ENCODE data around the gene ZPR1.

Gene ZPR1

GRCh38 chr11:116800610-116801009 is 12.8 kb upstream of the ZPR1 start:
- no peak for TF ChIP-seq YY1 (IDR thresholded peaks at IDR 0.05; ENCODE audit: low read depth)
- TF ChIP-seq MAX (IDR thresholded peaks at IDR 0.05), result no peak
- TF ChIP-seq ZBTB7A (IDR thresholded peaks at IDR 0.05; ENCODE audit: low read depth), result no peak
- no peak for TF ChIP-seq EP300 (IDR thresholded peaks at IDR 0.05; ENCODE audit: borderline replicate concordance)
- no peak for TF ChIP-seq FOXM1 (IDR thresholded peaks at IDR 0.05; ENCODE audit: borderline replicate concordance, low read depth)
- TF ChIP-seq USF1 (IDR thresholded peaks at IDR 0.05), result no peak
- TF ChIP-seq RAD21 (IDR thresholded peaks at IDR 0.05; ENCODE audit: low read depth), result no peak
- no peak for TF ChIP-seq TEAD4 (IDR thresholded peaks at IDR 0.05)
- TF ChIP-seq TAF1 (IDR thresholded peaks at IDR 0.05; ENCODE audit: low read depth), result no peak
- no peak for TF ChIP-seq REST (IDR thresholded peaks at IDR 0.05; ENCODE audit: low read depth)
- TF ChIP-seq CREB1 (IDR thresholded peaks at IDR 0.05; ENCODE audit: low read depth), result no peak
- no peak for TF ChIP-seq TCF12 (IDR thresholded peaks at IDR 0.05; ENCODE audit: low read depth)

GRCh38 chr11:116798368-116798767 is 10.5 kb upstream of the ZPR1 start:
- TF ChIP-seq NFIC (IDR thresholded peaks at IDR 0.05) (no peak), MAX (IDR thresholded peaks at IDR 0.05) (no peak)

GRCh38 chr11:116797816-116798215 is 10.0 kb upstream of the ZPR1 start:
- no peak for TF ChIP-seq EP300 (IDR thresholded peaks at IDR 0.05; ENCODE audit: borderline replicate concordance)
- TF ChIP-seq ZBTB7A (IDR thresholded peaks at IDR 0.05; ENCODE audit: low read depth), result no peak
- no peak for TF ChIP-seq MAX (IDR thresholded peaks at IDR 0.05)
- TF ChIP-seq NFIC (IDR thresholded peaks at IDR 0.05), result no peak
- no peak for TF ChIP-seq CREB1 (IDR thresholded peaks at IDR 0.05; ENCODE audit: low read depth)
- TF ChIP-seq TEAD4 (IDR thresholded peaks at IDR 0.05), result no peak
- TF ChIP-seq FOXM1 (IDR thresholded peaks at IDR 0.05; ENCODE audit: borderline replicate concordance, low read depth), result no peak
- TF ChIP-seq USF1 (IDR thresholded peaks at IDR 0.05), result no peak
- no peak for TF ChIP-seq REST (IDR thresholded peaks at IDR 0.05; ENCODE audit: low read depth)
- no peak for TF ChIP-seq RAD21 (IDR thresholded peaks at IDR 0.05; ENCODE audit: low read depth)
- no peak for TF ChIP-seq CEBPB (IDR thresholded peaks at IDR 0.05)
- TF ChIP-seq TCF12 (IDR thresholded peaks at IDR 0.05; ENCODE audit: low read depth), result no peak
- no peak for TF ChIP-seq YY1 (IDR thresholded peaks at IDR 0.05; ENCODE audit: low read depth)
- TF ChIP-seq TAF1 (IDR thresholded peaks at IDR 0.05; ENCODE audit: low read depth), result no peak
- TF ChIP-seq EGR1 (IDR thresholded peaks at IDR 0.05), result no peak

GRCh38 chr11:116796548-116796947 is 8.7 kb upstream of the ZPR1 start:
- TF ChIP-seq CEBPB (IDR thresholded peaks at IDR 0.05) (no peak), EGR1 (IDR thresholded peaks at IDR 0.05) (no peak), USF1 (IDR thresholded peaks at IDR 0.05) (no peak), REST (IDR thresholded peaks at IDR 0.05; ENCODE audit: low read depth) (no peak), ZBTB7A (IDR thresholded peaks at IDR 0.05; ENCODE audit: low read depth) (no peak), MAX (IDR thresholded peaks at IDR 0.05) (no peak), EP300 (IDR thresholded peaks at IDR 0.05; ENCODE audit: borderline replicate concordance) (no peak), YY1 (IDR thresholded peaks at IDR 0.05; ENCODE audit: low read depth) (no peak), TEAD4 (IDR thresholded peaks at IDR 0.05) (no peak), TAF1 (IDR thresholded peaks at IDR 0.05; ENCODE audit: low read depth) (no peak), CREB1 (IDR thresholded peaks at IDR 0.05; ENCODE audit: low read depth) (no peak), RAD21 (IDR thresholded peaks at IDR 0.05; ENCODE audit: low read depth) (no peak), NFIC (IDR thresholded peaks at IDR 0.05) (no peak), FOXM1 (IDR thresholded peaks at IDR 0.05; ENCODE audit: borderline replicate concordance, low read depth) (no peak), TCF12 (IDR thresholded peaks at IDR 0.05; ENCODE audit: low read depth) (no peak)

Measured in Ishikawa (cell line).